ENCODE results near the gene PSMA5.

The PSMA5 gene

DNA sequence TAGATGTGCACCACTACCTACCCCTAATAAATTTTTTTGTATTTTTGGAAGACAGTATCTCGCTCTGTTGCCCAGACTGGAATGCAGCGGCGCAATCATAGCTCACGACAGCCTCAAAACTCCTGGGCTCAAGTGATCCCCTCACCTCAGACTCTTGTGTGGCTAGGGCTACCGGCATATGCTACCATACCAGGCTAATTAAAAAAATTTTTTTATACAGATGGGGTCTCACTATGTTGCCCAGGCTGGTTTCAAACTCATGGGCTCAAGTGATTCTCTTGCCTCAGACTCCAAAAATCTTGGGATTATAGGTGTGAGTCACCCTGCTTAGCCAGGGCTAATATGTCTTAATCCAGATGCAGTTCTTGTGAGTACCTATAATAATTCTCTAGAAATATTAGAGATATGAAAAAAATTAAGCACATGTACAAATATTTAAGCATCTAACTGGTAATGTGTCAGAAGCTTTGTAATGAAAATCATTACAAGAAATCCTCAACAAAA, 38.0 kb downstream of the PSMA5 start:
- TF ChIP-seq Cebpa-rat (IDR thresholded peaks at IDR 0.05) = no peak
- peak overlapping the region in 4 of 11 experiments; percentile 94 to 98 (median 96); a peak in 6 of 22 replicates for H3K4me2 ChIP-seq
- H3K4me3 ChIP-seq = no peak overlapping the region
- no peaks in the 10 kb centered on the region for H3K9me3 ChIP-seq (replicated peaks in 1 of 11)
- peaks cover 0 to 15% (median 0%) of the 10 kb centered on the region in 11 experiments; a peak in 6 of 22 replicates for H4K20me1 ChIP-seq
- peaks cover 0 to 5% (median 0%) of the 10 kb centered on the region in 11 experiments; a peak in 1 of 22 replicates for H3K36me3 ChIP-seq
- no peak overlapping the region for H3K9ac ChIP-seq
- no peaks in the 10 kb centered on the region for H3K27me3 ChIP-seq
- peaks cover 49 to 96% (median 63%) of the 10 kb centered on the region in 10 experiments for H3K4me1 ChIP-seq
- H3K27ac ChIP-seq = no peak overlapping the region; a peak in 1 of 22 replicates

DNA sequence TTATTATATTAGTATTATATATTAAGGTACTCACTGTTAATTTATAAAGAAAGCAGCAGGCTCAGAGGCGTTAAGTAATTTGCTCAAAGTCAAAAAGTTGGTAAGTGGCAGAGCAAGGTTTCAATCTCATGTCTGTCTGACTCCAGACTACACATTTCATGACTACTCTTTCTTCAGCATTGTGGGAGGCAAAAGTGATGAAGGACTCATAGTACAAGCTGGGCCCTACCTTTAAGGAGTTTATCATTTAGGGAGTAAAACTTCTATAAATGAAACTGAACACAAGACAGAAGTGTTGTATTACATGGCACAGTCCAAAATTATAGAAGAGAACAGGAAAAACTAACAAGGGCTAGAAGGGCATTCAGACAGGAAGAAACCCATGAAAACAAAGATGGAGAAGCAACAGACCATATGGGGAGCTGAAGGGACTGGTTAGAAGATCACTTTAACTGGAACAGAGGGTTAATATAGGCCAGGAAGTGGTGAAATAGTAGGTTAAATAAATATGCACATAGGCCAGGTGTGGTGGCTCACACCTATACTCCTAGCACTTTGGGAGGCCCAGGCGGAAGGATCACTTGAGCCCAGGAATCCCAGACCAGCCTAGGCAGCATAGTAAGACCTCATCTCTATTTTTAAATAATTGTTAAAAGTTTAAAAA, 40.1 kb downstream of the PSMA5 start:
- H3K36me3 ChIP-seq = peaks cover 0 to 5% (median 0%) of the 10 kb centered on the region in 11 experiments; a peak in 1 of 22 replicates
- no peak for TF ChIP-seq Cebpa-rat (IDR thresholded peaks at IDR 0.05)
- H3K4me2 ChIP-seq = peak overlapping the region; percentile 40 to 67 (median 55); a peak in 20 of 22 replicates
- no peak overlapping the region for H3K9ac ChIP-seq
- no peaks in the 10 kb centered on the region for H3K27me3 ChIP-seq
- no peak overlapping the region for H3K4me3 ChIP-seq
- H3K9me3 ChIP-seq (replicated peaks in 1 of 11) = no peaks in the 10 kb centered on the region
- peaks cover 0 to 31% (median 10%) of the 10 kb centered on the region in 11 experiments; a peak in 8 of 22 replicates for H4K20me1 ChIP-seq
- H3K4me1 ChIP-seq = peaks cover 32 to 90% (median 50%) of the 10 kb centered on the region in 10 experiments
- no peak overlapping the region for H3K27ac ChIP-seq

DNA sequence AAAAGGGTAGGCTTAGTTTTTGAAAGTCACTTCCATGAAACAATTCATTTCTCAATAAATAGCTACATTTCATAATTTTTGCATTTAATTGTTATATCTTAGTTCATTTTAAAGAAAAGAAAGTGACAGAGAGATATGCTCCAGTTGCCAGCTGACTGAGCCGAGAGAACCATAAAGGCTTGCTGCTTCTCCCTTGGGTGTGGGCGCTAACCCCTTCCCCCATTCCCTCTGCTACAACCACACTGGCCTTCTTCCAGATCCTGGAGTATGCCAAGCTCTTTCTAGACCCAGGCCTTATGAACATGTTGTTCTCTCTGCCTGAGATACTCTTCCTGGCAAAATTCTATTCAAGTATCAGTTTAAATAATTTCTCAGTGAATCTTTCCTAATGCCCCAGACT, 40.8 kb downstream of the PSMA5 start:
- Histone ChIP-seq H3K4me2 (peak overlapping the region; percentile 40 to 67 (median 55); a peak in 21 of 22 replicates), H3K9me3 (replicated peaks in 1 of 11) (no peaks in the 10 kb centered on the region), H3K36me3 (peaks cover 0 to 5% (median 0%) of the 10 kb centered on the region in 11 experiments; a peak in 1 of 22 replicates), H3K27me3 (no peaks in the 10 kb centered on the region), H3K9ac (0 out of 22 replicates have a peak overlapping the region, but pooled peaks of 1 of the 11 experiments have one; percentile 16), H3K27ac (no peak overlapping the region), H4K20me1 (peaks cover 0 to 32% (median 10%) of the 10 kb centered on the region in 11 experiments; a peak in 8 of 22 replicates), H3K4me3 (no peak overlapping the region), H3K4me1 (peaks cover 27 to 82% (median 43%) of the 10 kb centered on the region in 10 experiments)
- no peak for TF ChIP-seq Cebpa-rat (IDR thresholded peaks at IDR 0.05)

DNA sequence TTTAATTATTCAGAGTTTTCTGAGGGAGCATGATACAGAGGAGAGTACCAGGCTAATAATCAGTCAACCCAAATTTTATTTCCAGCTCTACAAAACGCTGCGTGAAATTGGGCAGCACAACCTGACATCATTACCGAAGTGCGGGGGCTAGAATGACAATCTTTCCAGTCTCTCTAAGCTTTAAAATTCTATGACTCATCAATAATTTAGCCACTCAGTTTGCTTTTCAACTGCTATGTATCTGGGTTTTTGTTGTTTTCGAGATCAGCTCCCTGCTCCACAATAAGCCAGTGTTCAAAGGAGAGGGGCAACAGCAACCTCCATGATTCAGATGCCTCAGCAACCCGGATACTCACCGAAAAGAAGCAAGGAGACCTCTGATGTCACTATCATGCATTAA, 42.4 kb downstream of the PSMA5 start:
- Histone ChIP-seq H4K20me1 (peaks cover 0 to 32% (median 10%) of the 10 kb centered on the region in 11 experiments; a peak in 8 of 22 replicates), H3K36me3 (peaks cover 0 to 5% (median 0%) of the 10 kb centered on the region in 11 experiments; a peak in 1 of 22 replicates), H3K27me3 (no peaks in the 10 kb centered on the region), H3K4me1 (peaks cover 19 to 67% (median 28%) of the 10 kb centered on the region in 10 experiments), H3K9ac (no peak overlapping the region), H3K4me2 (peak overlapping the region in 3 of 11 experiments; percentile 11 to 61 (median 40); a peak in 3 of 22 replicates), H3K27ac (no peak overlapping the region), H3K4me3 (no peak overlapping the region), H3K9me3 (replicated peaks in 1 of 11) (no peaks in the 10 kb centered on the region)
- TF ChIP-seq Cebpa-rat (IDR thresholded peaks at IDR 0.05) = no peak

DNA sequence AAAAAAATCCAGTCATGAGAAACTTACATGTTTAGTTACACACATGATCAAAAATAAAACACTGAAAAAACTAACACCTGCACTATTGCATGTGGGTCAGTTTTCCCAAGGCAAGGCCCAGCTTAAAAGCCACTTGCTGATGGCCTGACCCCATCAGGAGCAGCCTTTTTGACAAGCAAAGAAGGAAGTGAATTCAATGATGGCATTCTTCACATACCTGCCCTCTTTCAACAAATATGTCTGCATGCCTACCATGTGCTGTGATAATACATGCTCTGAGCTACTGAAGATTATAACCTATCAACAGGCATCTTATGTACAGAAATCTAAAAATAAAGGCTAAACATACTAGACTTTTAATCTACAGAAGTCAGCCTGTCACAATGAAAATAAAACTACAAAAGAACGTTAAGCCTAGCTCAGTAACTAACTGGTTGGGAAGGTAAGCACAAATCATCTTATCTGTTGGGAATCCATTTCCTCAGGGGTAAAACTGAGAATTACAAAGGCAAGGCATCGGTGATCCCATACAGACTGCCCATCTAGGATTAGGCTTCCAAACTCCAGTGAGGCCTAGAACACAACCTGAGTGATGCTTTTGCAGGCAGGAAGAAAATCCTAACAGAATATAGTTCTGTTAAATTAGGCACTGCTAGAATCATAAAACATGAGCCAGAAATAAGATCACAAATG, 43.0 kb downstream of the PSMA5 start:
- Histone ChIP-seq H3K4me1 (peaks cover 17 to 61% (median 28%) of the 10 kb centered on the region in 10 experiments), H3K27ac (no peak overlapping the region), H3K4me3 (no peak overlapping the region), H3K9me3 (replicated peaks in 1 of 11) (no peaks in the 10 kb centered on the region), H4K20me1 (peaks cover 0 to 33% (median 10%) of the 10 kb centered on the region in 11 experiments; a peak in 8 of 22 replicates), H3K36me3 (peaks cover 0 to 4% (median 0%) of the 10 kb centered on the region in 11 experiments; a peak in 1 of 22 replicates), H3K27me3 (no peaks in the 10 kb centered on the region), H3K4me2 (0 out of 22 replicates have a peak overlapping the region, but pooled peaks of 1 of the 11 experiments have one; percentile 61), H3K9ac (no peak overlapping the region)
- TF ChIP-seq Cebpa-rat (IDR thresholded peaks at IDR 0.05) = no peak

DNA sequence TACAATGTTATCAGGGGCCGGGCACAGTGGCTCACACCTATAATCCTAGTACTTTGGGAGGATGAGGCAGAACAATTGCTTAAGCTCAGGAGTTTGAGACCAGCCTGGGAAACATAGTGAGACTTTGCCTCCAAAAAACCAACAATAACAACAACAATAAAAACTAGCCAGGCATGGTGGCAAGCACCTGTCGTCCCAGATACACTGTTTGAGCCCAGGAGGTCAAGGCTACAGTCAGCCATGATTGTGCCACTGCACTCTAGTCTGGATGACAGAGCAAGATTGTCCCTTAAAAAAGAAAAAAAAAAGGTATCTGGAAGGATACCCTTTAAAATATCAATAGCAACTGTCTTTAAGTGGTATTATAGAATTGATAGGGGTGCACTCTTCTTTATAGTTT, 44.7 kb downstream of the PSMA5 start:
- TF ChIP-seq Cebpa-rat (IDR thresholded peaks at IDR 0.05) = no peak
- H3K27me3 ChIP-seq = no peaks in the 10 kb centered on the region
- H3K4me2 ChIP-seq = peak overlapping the region in 2 of 11 experiments; percentile 7 to 25; a peak in 3 of 22 replicates
- H3K9ac ChIP-seq = no peak overlapping the region
- no peak overlapping the region for H3K4me3 ChIP-seq
- H3K36me3 ChIP-seq = no peaks in the 10 kb centered on the region
- peaks cover 16 to 45% (median 27%) of the 10 kb centered on the region in 10 experiments for H3K4me1 ChIP-seq
- H3K27ac ChIP-seq = no peak overlapping the region
- H3K9me3 ChIP-seq (replicated peaks in 1 of 11) = no peaks in the 10 kb centered on the region
- H4K20me1 ChIP-seq = peaks cover 0 to 40% (median 10%) of the 10 kb centered on the region in 11 experiments; a peak in 7 of 22 replicates

DNA sequence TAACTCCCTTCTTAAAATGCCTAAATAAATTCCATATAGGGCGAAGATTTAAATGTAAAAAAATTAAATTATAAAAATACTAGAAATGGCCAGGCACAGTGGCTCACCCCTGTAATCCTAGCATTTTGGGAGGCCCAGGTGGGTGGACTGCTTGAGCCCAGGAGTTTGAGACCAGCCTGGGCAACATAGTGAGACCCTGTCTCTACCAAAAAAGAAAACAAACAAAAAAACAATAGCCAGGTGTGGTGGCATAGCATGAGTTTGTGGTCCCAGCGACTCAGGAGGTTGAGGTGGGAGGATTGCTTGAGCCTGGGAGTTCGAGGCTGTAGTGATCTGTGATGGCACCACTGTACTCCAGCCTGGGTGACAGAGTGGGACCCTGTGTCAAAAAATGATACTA, 46.3 kb downstream of the PSMA5 start:
- Histone ChIP-seq H4K20me1 (peaks cover 0 to 40% (median 10%) of the 10 kb centered on the region in 11 experiments; a peak in 7 of 22 replicates), H3K4me2 (no peak overlapping the region), H3K27ac (no peak overlapping the region), H3K9me3 (replicated peaks in 1 of 11) (peaks cover 0 to 6% (median 5%) of the 10 kb centered on the region in 11 experiments; a peak in 10 of 22 replicates), H3K9ac (no peak overlapping the region), H3K4me1 (peaks cover 0 to 28% (median 11%) of the 10 kb centered on the region in 10 experiments; a peak in 18 of 20 replicates), H3K36me3 (0 out of 22 replicates have a peak, but pooled peaks cover 0 to 5% (median 0%) of the 10 kb centered on the region in 11 experiments), H3K27me3 (no peaks in the 10 kb centered on the region), H3K4me3 (no peak overlapping the region)
- TF ChIP-seq Cebpa-rat (IDR thresholded peaks at IDR 0.05) = no peak

DNA sequence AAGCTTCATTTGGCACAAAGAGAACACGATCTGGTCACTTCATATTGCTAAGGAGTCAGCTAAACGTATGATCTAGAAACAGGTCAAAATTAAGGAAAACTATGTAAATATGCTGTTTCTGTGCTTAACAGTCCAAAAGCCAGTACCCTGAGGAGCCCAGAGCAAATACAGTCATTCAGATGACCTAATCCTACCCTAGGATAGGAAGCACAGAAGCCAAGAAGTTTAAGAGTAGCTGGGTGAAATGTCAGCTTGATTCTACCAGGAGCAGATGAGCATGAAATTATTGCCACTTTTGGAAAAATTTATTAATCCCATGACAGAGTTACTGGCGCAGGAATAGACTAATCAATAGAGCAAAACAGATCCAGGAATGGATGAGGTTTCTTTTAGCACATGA, 46.8 kb downstream of the PSMA5 start:
- Histone ChIP-seq H3K27me3 (no peaks in the 10 kb centered on the region), H3K4me2 (no peak overlapping the region), H3K4me3 (no peak overlapping the region), H3K4me1 (peaks cover 0 to 23% (median 8%) of the 10 kb centered on the region in 10 experiments; a peak in 12 of 20 replicates), H4K20me1 (peaks cover 0 to 35% (median 10%) of the 10 kb centered on the region in 11 experiments; a peak in 7 of 22 replicates), H3K9me3 (replicated peaks in 1 of 11) (peaks cover 0 to 11% (median 9%) of the 10 kb centered on the region in 11 experiments; a peak in 11 of 22 replicates), H3K9ac (no peak overlapping the region), H3K36me3 (0 out of 22 replicates have a peak, but pooled peaks cover 0 to 5% (median 0%) of the 10 kb centered on the region in 11 experiments), H3K27ac (no peak overlapping the region)
- TF ChIP-seq Cebpa-rat (IDR thresholded peaks at IDR 0.05) = no peak
